Natural killer cell (primary cell): Measurements from ENCODE around the gene KLK5. TPM values are rescaled to one million over a fixed set of nuclear protein-coding genes. Genes with fewer than 3 reads are reported as not detected.

Experiments used
- ATAC-seq, 3 donors: fragments of 150-1000 bp in 2 of 3; fragments of 200-7000 bp in 1 of 3; cut with Tn5 transposase; 1 replicate in 1 of 3; 2 replicates in 2 of 3; pipeline ENCODE4 v1.10.0; 2021; ENCODE audit warnings: mild to moderate bottlenecking in 2 of 3, moderate library complexity in 2 of 3
- DNase-seq, 2 donors: peaks; one replicate each; pipeline versions ENCODE4 v3.0.0 to v3.0.0-alpha.2; 2013 to 2021; ENCODE audit warnings: mixed read lengths in 1 of 2
- H3K27ac ChIP-seq: one replicate; pipeline ENCODE4 v1.5.1; 2013; ENCODE audit warnings: mild to moderate bottlenecking, low read length
- H3K27me3 ChIP-seq: one replicate; pipeline ENCODE4 v1.6.1; 2013; ENCODE audit warnings: low read length; ENCODE audit not compliant: control insufficient read depth, insufficient read depth
- H3K36me3 ChIP-seq: one replicate; pipeline ENCODE4 v1.6.1; 2013; ENCODE audit warnings: low read length; ENCODE audit not compliant: control insufficient read depth, insufficient read depth
- H3K4me1 ChIP-seq: one replicate; pipeline ENCODE4 v1.6.1; 2013; ENCODE audit warnings: low read length; ENCODE audit not compliant: control insufficient read depth, insufficient read depth
- H3K4me3 ChIP-seq: one replicate; pipeline ENCODE4 v1.5.1; 2013; ENCODE audit warnings: low read length
- H3K9me3 ChIP-seq: one replicate; pipeline ENCODE4 v1.6.1; 2013; ENCODE audit warnings: low read length; ENCODE audit not compliant: control insufficient read depth, insufficient read depth
- H3K27ac Mint-ChIP-seq, 2 donors: one replicate each; pipeline ENCODE4 v1.8.0; 2022; ENCODE audit warnings: mild to moderate bottlenecking in 2 of 2, mixed read lengths in 2 of 2, moderate library complexity in 1 of 2
- H3K27me3 Mint-ChIP-seq, 2 donors: one replicate each; pipeline ENCODE4 v1.8.0; 2022; ENCODE audit warnings: low read depth in 2 of 2, mixed read lengths in 2 of 2
- H3K36me3 Mint-ChIP-seq: one replicate; pipeline ENCODE4 v1.8.0; 2022; ENCODE audit warnings: mixed read lengths
- H3K4me1 Mint-ChIP-seq, 2 donors: one replicate each; pipeline ENCODE4 v1.8.0; 2022; ENCODE audit warnings: mixed read lengths in 2 of 2
- H3K4me3 Mint-ChIP-seq: one replicate; pipeline ENCODE4 v1.8.0; 2022; ENCODE audit warnings: mild to moderate bottlenecking, moderate library complexity, mixed read lengths
- H3K9me3 Mint-ChIP-seq, 2 donors: one replicate each; pipeline ENCODE4 v1.8.0; 2022; ENCODE audit warnings: mixed read lengths in 2 of 2
- WGBS: methylation state at CpG from one replicate; pipeline ENCODE4 v1.1.7; 2013; ENCODE audit warnings: missing lambda C conversion rate; ENCODE audit not compliant: insufficient coverage; 5-methylcytosine and 5-hydroxymethylcytosine counted together
- intact Hi-C: fragments of 100-400 bp; cut with micrococcal nuclease; formaldehyde crosslinking; loops from one replicate; pipeline ENCODE4 v1.14.2; 2022
- total RNA-seq, 4 donors: library from RNA; stranded (reverse); fragments of 120-200 nt in 1 of 4; gene quantifications; one replicate each; pipeline versions ENCODE4 v1.2.3 to v1.2.4, GENCODE V29; 2013 to 2022
- TF ChIP-seq, protein P1 (sequence below): fragments of 200-600 bp; IDR thresholded peaks from one replicate; pipeline ENCODE4 v1.8.0; 2022; ENCODE audit warnings: antibody characterized with exemption

The KLK5 gene
- total RNA-seq, 3 donors from 2014 or later (not counting 1 experiment from before 2014, with no cell fraction given), result not detected

- no peak for DNase-seq
- intact Hi-C loops, result no loop called here
- WGBS, result 85% methylated on average over 4 of the region's 4 CpGs
- Mint-ChIP-seq H3K4me3 (no peak overlapping the region), H3K27me3 (peaks cover 24 to 34% of the 10 kb centered on the region in 2 donors), H3K9me3 (no peaks in the 10 kb centered on the region), H3K36me3 (no peaks in the 10 kb centered on the region), H3K27ac (no peak overlapping the region), H3K4me1 (no peaks in the 10 kb centered on the region)
- Histone ChIP-seq H3K9me3 (no peaks in the 10 kb centered on the region), H3K36me3 (no peaks in the 10 kb centered on the region), H3K4me1 (no peaks in the 10 kb centered on the region), H3K27me3 (peaks cover 2% of the 10 kb centered on the region), H3K4me3 (no peak overlapping the region), H3K27ac (no peak overlapping the region)
- no peak for ATAC-seq
- TF ChIP-seq, protein P1, sequence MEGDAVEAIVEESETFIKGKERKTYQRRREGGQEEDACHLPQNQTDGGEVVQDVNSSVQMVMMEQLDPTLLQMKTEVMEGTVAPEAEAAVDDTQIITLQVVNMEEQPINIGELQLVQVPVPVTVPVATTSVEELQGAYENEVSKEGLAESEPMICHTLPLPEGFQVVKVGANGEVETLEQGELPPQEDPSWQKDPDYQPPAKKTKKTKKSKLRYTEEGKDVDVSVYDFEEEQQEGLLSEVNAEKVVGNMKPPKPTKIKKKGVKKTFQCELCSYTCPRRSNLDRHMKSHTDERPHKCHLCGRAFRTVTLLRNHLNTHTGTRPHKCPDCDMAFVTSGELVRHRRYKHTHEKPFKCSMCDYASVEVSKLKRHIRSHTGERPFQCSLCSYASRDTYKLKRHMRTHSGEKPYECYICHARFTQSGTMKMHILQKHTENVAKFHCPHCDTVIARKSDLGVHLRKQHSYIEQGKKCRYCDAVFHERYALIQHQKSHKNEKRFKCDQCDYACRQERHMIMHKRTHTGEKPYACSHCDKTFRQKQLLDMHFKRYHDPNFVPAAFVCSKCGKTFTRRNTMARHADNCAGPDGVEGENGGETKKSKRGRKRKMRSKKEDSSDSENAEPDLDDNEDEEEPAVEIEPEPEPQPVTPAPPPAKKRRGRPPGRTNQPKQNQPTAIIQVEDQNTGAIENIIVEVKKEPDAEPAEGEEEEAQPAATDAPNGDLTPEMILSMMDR, result no peak
Observed at GRCh38 chr19:50982186-50982585, 29.3 kb upstream of the KLK5 start.

- no peaks in the 10 kb centered on the region for H3K4me1 Mint-ChIP-seq
- Histone ChIP-seq H3K9me3 (no peaks in the 10 kb centered on the region), H3K27me3 (peaks cover 2% of the 10 kb centered on the region), H3K36me3 (no peaks in the 10 kb centered on the region), H3K4me3 (no peak overlapping the region), H3K4me1 (no peaks in the 10 kb centered on the region), H3K27ac (no peak overlapping the region)
- H3K27me3 Mint-ChIP-seq, result peaks cover 25 to 38% of the 10 kb centered on the region in 2 donors
- no peak for ATAC-seq
- no peak for DNase-seq
- WGBS, result 69% methylated on average over 11 of the region's 11 CpGs
- H3K9me3 Mint-ChIP-seq, result no peaks in the 10 kb centered on the region
- no peaks in the 10 kb centered on the region for H3K36me3 Mint-ChIP-seq
- TF ChIP-seq, protein P1, result no peak
- no peak overlapping the region for H3K4me3 Mint-ChIP-seq
- intact Hi-C loops, result no loop called here
- no peak overlapping the region for H3K27ac Mint-ChIP-seq
Observed at GRCh38 chr19:50981587-50982146, 28.8 kb upstream of the KLK5 start.

DNA sequence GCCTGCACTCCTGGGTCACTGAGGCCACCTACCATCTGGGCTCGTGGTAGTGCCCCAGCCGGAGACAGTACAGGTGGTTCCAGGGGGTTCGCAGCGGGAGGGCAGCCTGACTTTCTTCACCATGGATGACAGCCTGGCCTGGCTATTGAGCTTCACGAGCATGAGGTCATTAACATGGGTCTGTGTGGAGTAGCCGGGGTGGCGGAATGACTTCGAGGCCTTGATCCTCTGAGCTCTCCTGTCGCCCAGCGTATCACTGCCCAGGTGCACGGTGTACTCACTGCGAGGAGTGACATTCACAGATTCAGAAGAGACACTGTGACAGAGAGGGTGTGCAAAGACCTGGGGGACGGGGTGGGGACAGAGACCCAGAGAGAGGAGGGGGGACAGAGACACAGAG, 27.4 kb upstream of the KLK5 start:
- no peaks in the 10 kb centered on the region for H3K36me3 ChIP-seq
- H3K27ac ChIP-seq, result no peak overlapping the region
- H3K9me3 ChIP-seq, result no peaks in the 10 kb centered on the region
- H3K4me1 ChIP-seq, result no peaks in the 10 kb centered on the region
- Mint-ChIP-seq H3K9me3 (no peaks in the 10 kb centered on the region), H3K36me3 (no peaks in the 10 kb centered on the region), H3K4me1 (no peaks in the 10 kb centered on the region), H3K27me3 (peaks cover 27 to 38% of the 10 kb centered on the region in 2 donors), H3K27ac (no peak overlapping the region), H3K4me3 (no peak overlapping the region)
- TF ChIP-seq, protein P1, result no peak
- DNase-seq, result no peak
- intact Hi-C loops, result no loop called here
- H3K27me3 ChIP-seq, result peaks cover 2% of the 10 kb centered on the region
- whole genome bisulfite sequencing, result 73% methylated on average over 13 of the region's 13 CpGs
- ATAC-seq, result no peak
- H3K4me3 ChIP-seq, result no peak overlapping the region

DNA sequence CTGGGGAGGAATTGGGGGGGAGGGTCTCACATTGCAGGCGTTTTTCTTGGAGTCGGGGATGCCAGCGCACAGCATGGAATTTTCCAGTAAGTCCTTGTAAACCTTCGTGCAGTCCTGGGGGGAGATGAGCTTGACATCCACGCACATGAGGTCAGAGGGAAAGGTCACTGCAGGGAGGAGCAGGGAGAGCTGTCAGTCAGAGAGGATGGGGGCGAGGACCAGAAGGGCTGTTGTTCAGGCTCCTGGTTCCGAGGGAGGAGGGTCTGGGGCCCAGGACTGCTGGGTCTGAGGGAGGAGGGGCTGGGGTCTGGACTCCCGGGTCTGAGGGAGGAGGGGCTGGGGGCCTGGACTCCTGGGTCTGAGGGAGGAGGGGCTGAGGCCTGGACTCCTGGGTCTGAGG, 26.9 kb upstream of the KLK5 start:
- Histone ChIP-seq H3K4me1 (no peaks in the 10 kb centered on the region), H3K27me3 (peaks cover 2% of the 10 kb centered on the region), H3K4me3 (no peak overlapping the region), H3K36me3 (no peaks in the 10 kb centered on the region), H3K9me3 (no peaks in the 10 kb centered on the region), H3K27ac (no peak overlapping the region)
- Mint-ChIP-seq H3K27ac (no peak overlapping the region), H3K4me3 (no peak overlapping the region), H3K36me3 (no peaks in the 10 kb centered on the region), H3K9me3 (no peaks in the 10 kb centered on the region), H3K27me3 (peaks cover 27 to 38% of the 10 kb centered on the region in 2 donors), H3K4me1 (no peaks in the 10 kb centered on the region)
- TF ChIP-seq, protein P1, result no peak
- ATAC-seq, result no peak
- WGBS, result 52% methylated on average over 8 of the region's 8 CpGs
- intact Hi-C loops, result no loop called here
- no peak for DNase-seq
